ENCODE measurements around the gene MLANA.

- TF ChIP-seq POLR2A (IDR thresholded peaks at IDR 0.05; ENCODE audit: low read depth, low read length) (no peak), TAF1 (IDR thresholded peaks at IDR 0.05; ENCODE audit: low read depth, low read length) (no peak), POLR2AphosphoS5 (IDR thresholded peaks at IDR 0.05; ENCODE audit: low read depth, low read length) (no peak), SPI1 (IDR thresholded peaks at IDR 0.05; ENCODE audit: low read depth, low read length) (no peak), PAX5 (IDR thresholded peaks at IDR 0.05; ENCODE audit: insufficient read depth, low read length, severe bottlenecking) (no peak)
Measured at GRCh38 chr9:5895782-5896181, 5.1 kb downstream of the MLANA start.

Measured in GM12891 (cell line).